ENCODE measurements around the gene ZNF32.

Gene ZNF32

DNA sequence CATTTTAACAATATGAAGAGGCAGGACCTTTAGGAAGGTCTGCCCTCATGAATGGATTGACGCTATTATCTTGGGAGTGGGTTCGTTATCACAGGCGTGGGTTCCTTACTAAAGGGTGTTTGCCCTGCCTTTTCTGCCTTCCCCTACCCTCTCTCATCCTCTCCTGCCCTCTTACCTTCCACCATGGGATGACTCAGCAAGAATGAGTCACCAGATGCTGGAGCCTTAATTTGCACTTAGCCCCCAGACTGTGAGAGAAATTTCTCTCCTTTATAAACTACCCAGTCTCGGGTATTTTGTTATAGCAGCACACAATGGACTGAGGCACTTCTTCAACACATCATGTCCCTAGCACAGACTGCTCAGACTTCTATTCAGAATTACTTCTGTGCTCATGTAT, 31.4 kb upstream of the ZNF32 start:
- H3K9ac ChIP-seq (ENCODE audit: low read length in 2 of 2), result no peak overlapping the region
- no peak overlapping the region for H3K4me3 ChIP-seq (ENCODE audit: low read length in 2 of 2)
- H3K27me3 ChIP-seq (ENCODE audit: control insufficient read depth in 1 of 2, insufficient read depth in 2 of 2, low read length in 2 of 2), result no peaks in the 10 kb centered on the region
- no peak overlapping the region for H3K27ac ChIP-seq (ENCODE audit: low read length)
- peaks cover 0 to 2% of the 10 kb centered on the region in 2 donors for H3K9me3 ChIP-seq (ENCODE audit: control insufficient read depth in 2 of 2, low read length in 2 of 2)
- no peaks in the 10 kb centered on the region for H3K36me3 ChIP-seq (ENCODE audit: control insufficient read depth in 2 of 2, insufficient read depth in 2 of 2, low read length in 2 of 2)
- H3K4me1 ChIP-seq (ENCODE audit: control insufficient read depth, insufficient read depth, low read length), result peaks cover 20% of the 10 kb centered on the region

DNA sequence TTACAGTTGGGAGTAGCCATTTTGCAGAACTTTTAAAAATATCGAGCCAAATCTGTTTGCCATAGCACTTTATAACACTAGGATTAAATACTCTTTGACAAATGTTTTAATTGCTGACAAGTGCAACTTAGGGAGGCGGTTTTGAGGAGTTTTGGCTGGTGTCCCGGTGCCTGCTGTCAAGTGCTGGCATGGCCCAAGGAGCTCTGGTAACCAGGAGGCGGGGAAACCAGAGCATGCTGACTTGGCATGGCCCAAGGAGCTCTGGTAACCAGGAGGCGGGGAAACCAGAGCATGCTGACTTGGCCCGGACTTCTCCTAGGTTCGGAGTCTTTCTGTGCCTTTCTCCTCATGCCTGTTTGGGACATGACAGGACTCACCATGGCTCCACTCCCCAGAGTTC, 30.8 kb upstream of the ZNF32 start:
- H3K9me3 ChIP-seq (ENCODE audit: control insufficient read depth in 2 of 2, low read length in 2 of 2), result peaks cover 0 to 2% of the 10 kb centered on the region in 2 donors
- no peak overlapping the region for H3K9ac ChIP-seq (ENCODE audit: low read length in 2 of 2)
- H3K27ac ChIP-seq (ENCODE audit: low read length), result no peak overlapping the region
- no peak overlapping the region for H3K4me3 ChIP-seq (ENCODE audit: low read length in 2 of 2)
- H3K27me3 ChIP-seq (ENCODE audit: control insufficient read depth in 1 of 2, insufficient read depth in 2 of 2, low read length in 2 of 2), result no peaks in the 10 kb centered on the region
- no peaks in the 10 kb centered on the region for H3K36me3 ChIP-seq (ENCODE audit: control insufficient read depth in 2 of 2, insufficient read depth in 2 of 2, low read length in 2 of 2)
- peaks cover 20% of the 10 kb centered on the region for H3K4me1 ChIP-seq (ENCODE audit: control insufficient read depth, insufficient read depth, low read length)

GRCh38 chr10:43678654-43679053, 30.0 kb upstream of the ZNF32 start:
- Histone ChIP-seq H3K4me3 (ENCODE audit: low read length in 2 of 2) (no peak overlapping the region), H3K27me3 (ENCODE audit: control insufficient read depth in 1 of 2, insufficient read depth in 2 of 2, low read length in 2 of 2) (no peaks in the 10 kb centered on the region), H3K27ac (ENCODE audit: low read length) (no peak overlapping the region), H3K4me1 (ENCODE audit: control insufficient read depth, insufficient read depth, low read length) (peaks cover 21% of the 10 kb centered on the region), H3K36me3 (ENCODE audit: control insufficient read depth in 2 of 2, insufficient read depth in 2 of 2, low read length in 2 of 2) (no peaks in the 10 kb centered on the region), H3K9me3 (ENCODE audit: control insufficient read depth in 2 of 2, low read length in 2 of 2) (peaks cover 0 to 2% of the 10 kb centered on the region in 2 donors), H3K9ac (ENCODE audit: low read length in 2 of 2) (no peak overlapping the region)

DNA sequence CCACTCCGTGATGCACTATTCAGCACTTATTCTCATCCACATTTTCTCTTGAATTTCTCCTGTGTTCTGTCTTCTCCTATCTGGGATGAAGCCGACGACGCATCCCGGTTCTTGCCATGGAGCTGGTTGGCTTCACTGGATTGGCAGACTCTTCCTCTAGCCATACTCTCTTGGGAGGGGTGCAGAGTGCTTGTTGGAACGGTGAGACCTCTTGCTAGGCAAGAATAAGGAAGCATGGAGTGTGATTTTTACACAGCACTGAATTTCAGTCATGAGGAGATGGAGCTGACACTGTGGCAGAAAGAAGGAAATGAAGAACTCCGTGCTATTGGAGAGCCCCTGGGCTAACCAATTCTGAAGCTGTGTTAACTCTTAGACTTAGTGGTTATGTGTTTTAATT, 28.2 kb upstream of the ZNF32 start:
- Histone ChIP-seq H3K36me3 (ENCODE audit: control insufficient read depth in 2 of 2, insufficient read depth in 2 of 2, low read length in 2 of 2) (no peaks in the 10 kb centered on the region), H3K27me3 (ENCODE audit: control insufficient read depth in 1 of 2, insufficient read depth in 2 of 2, low read length in 2 of 2) (no peaks in the 10 kb centered on the region), H3K4me1 (ENCODE audit: control insufficient read depth, insufficient read depth, low read length) (peaks cover 28% of the 10 kb centered on the region), H3K9ac (ENCODE audit: low read length in 2 of 2) (no peak overlapping the region), H3K9me3 (ENCODE audit: control insufficient read depth in 2 of 2, low read length in 2 of 2) (peaks cover 0 to 2% of the 10 kb centered on the region in 2 donors), H3K4me3 (ENCODE audit: low read length in 2 of 2) (no peak overlapping the region), H3K27ac (ENCODE audit: low read length) (no peak overlapping the region)

DNA sequence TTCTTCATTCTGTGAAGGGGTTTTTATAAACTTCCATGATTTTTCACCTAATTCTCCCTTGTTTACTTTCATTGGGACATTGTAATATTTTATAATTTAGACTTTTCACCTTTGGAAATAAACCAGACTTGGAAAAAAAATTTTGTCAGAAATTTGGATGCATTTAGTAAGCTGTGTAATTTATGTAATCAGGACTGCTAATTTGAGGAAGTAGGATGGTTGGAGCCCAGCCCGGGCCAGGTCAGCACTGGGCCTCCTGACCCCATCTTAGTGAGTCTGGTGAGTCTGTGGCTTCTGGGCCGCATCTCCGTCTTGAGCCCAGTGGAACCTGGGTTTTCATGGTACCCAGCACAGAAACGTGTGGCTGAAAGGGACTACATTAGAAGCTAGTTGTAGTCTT, 27.6 kb upstream of the ZNF32 start:
- Histone ChIP-seq H3K27me3 (ENCODE audit: control insufficient read depth in 1 of 2, insufficient read depth in 2 of 2, low read length in 2 of 2) (peaks cover under 1 to 1% of the 10 kb centered on the region in 2 donors), H3K4me1 (ENCODE audit: control insufficient read depth, insufficient read depth, low read length) (peaks cover 30% of the 10 kb centered on the region), H3K27ac (ENCODE audit: low read length) (no peak overlapping the region), H3K36me3 (ENCODE audit: control insufficient read depth in 2 of 2, insufficient read depth in 2 of 2, low read length in 2 of 2) (no peaks in the 10 kb centered on the region), H3K4me3 (ENCODE audit: low read length in 2 of 2) (no peak overlapping the region), H3K9ac (ENCODE audit: low read length in 2 of 2) (no peak overlapping the region), H3K9me3 (ENCODE audit: control insufficient read depth in 2 of 2, low read length in 2 of 2) (peaks cover 0 to 2% of the 10 kb centered on the region in 2 donors)

DNA sequence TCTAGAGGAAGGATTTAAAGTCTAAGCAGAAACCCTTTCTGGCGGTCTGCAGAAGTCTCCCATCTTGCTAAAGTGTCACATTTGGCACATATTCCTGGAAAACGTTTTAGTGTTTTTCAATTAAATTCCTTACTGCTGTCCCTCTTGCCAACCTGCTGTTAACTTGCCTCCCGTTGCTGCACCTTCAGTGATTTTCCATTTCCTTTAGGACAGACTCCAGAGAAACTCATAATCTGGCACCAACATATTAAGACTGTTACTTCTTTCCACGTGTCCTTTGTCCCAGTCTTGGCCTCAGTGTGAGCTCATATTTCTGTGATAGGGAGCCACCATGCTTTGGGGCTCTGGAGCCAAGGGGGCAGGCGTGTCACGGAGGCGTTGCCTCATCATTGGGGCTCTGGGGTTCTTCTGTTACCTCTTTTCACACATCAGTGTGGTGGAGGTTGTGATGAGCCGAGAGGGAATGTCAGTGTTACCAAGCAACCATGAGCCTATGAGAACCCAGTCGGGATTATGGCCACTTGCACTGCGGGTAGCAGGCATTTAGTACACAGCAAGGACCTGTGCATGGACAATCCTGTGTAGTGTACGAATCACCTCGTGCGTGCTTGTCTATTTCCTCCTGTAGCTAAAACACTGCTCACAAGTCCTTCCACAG, 26.0 kb upstream of the ZNF32 start:
- no peak overlapping the region for H3K27ac ChIP-seq (ENCODE audit: low read length)
- H3K9me3 ChIP-seq (ENCODE audit: control insufficient read depth in 2 of 2, low read length in 2 of 2), result peaks cover 0 to 2% of the 10 kb centered on the region in 2 donors
- peaks cover 6 to 8% of the 10 kb centered on the region in 2 donors for H3K27me3 ChIP-seq (ENCODE audit: control insufficient read depth in 1 of 2, insufficient read depth in 2 of 2, low read length in 2 of 2)
- no peaks in the 10 kb centered on the region for H3K36me3 ChIP-seq (ENCODE audit: control insufficient read depth in 2 of 2, insufficient read depth in 2 of 2, low read length in 2 of 2)
- peaks cover 22% of the 10 kb centered on the region for H3K4me1 ChIP-seq (ENCODE audit: control insufficient read depth, insufficient read depth, low read length)
- no peak overlapping the region for H3K9ac ChIP-seq (ENCODE audit: low read length in 2 of 2)
- H3K4me3 ChIP-seq (ENCODE audit: low read length in 2 of 2), result no peak overlapping the region

GRCh38 chr10:43673471-43673870, 24.8 kb upstream of the ZNF32 start:
- Histone ChIP-seq H3K27ac (ENCODE audit: low read length) (no peak overlapping the region), H3K9ac (ENCODE audit: low read length in 2 of 2) (no peak overlapping the region), H3K4me3 (ENCODE audit: low read length in 2 of 2) (no peak overlapping the region), H3K4me1 (ENCODE audit: control insufficient read depth, insufficient read depth, low read length) (peaks cover 15% of the 10 kb centered on the region), H3K27me3 (ENCODE audit: control insufficient read depth in 1 of 2, insufficient read depth in 2 of 2, low read length in 2 of 2) (peaks cover 11 to 17% of the 10 kb centered on the region in 2 donors), H3K36me3 (ENCODE audit: control insufficient read depth in 2 of 2, insufficient read depth in 2 of 2, low read length in 2 of 2) (no peaks in the 10 kb centered on the region), H3K9me3 (ENCODE audit: control insufficient read depth in 2 of 2, low read length in 2 of 2) (peaks cover 0 to 2% of the 10 kb centered on the region in 2 donors)

GRCh38 chr10:43671659-43672531, 23.2 kb upstream of the ZNF32 start:
- H3K27me3 ChIP-seq (ENCODE audit: control insufficient read depth in 1 of 2, insufficient read depth in 2 of 2, low read length in 2 of 2), result peaks cover 20 to 30% of the 10 kb centered on the region in 2 donors
- no peaks in the 10 kb centered on the region for H3K36me3 ChIP-seq (ENCODE audit: control insufficient read depth in 2 of 2, insufficient read depth in 2 of 2, low read length in 2 of 2)
- H3K9ac ChIP-seq (ENCODE audit: low read length in 2 of 2), result no peak overlapping the region
- peaks cover 15% of the 10 kb centered on the region for H3K4me1 ChIP-seq (ENCODE audit: control insufficient read depth, insufficient read depth, low read length)
- peaks cover 0 to 2% of the 10 kb centered on the region in 2 donors for H3K9me3 ChIP-seq (ENCODE audit: control insufficient read depth in 2 of 2, low read length in 2 of 2)
- no peak overlapping the region for H3K4me3 ChIP-seq (ENCODE audit: low read length in 2 of 2)
- H3K27ac ChIP-seq (ENCODE audit: low read length), result no peak overlapping the region

DNA sequence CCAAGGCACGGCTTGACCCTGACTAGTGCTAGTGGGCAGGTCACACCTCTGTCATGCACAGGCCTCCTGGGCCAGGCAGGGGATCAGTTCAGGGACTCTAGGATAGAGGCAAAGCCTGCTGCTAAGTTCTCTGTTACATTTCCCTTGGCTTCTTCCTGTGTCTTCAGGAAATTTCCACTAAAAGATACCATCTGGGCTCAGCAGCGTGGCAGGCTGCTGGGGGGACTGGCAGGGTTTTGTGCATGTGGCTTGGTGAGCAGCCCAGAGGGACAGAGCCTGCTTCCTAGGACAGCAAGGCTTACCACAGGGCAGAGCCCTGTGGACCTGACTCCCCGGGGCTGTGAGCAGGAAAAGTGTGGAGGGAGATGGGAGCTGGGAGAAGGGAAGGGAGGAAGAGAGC, 20.7 kb upstream of the ZNF32 start:
- Histone ChIP-seq H3K36me3 (ENCODE audit: control insufficient read depth in 2 of 2, insufficient read depth in 2 of 2, low read length in 2 of 2) (no peaks in the 10 kb centered on the region), H3K27ac (ENCODE audit: low read length) (no peak overlapping the region), H3K27me3 (ENCODE audit: control insufficient read depth in 1 of 2, insufficient read depth in 2 of 2, low read length in 2 of 2) (peaks cover 20 to 30% of the 10 kb centered on the region in 2 donors), H3K9ac (ENCODE audit: low read length in 2 of 2) (no peak overlapping the region), H3K4me1 (ENCODE audit: control insufficient read depth, insufficient read depth, low read length) (peaks cover 9% of the 10 kb centered on the region), H3K9me3 (ENCODE audit: control insufficient read depth in 2 of 2, low read length in 2 of 2) (no peaks in the 10 kb centered on the region), H3K4me3 (ENCODE audit: low read length in 2 of 2) (no peak overlapping the region)

- H3K9ac ChIP-seq (ENCODE audit: low read length in 2 of 2), result no peak overlapping the region
- H3K27me3 ChIP-seq (ENCODE audit: control insufficient read depth in 1 of 2, insufficient read depth in 2 of 2, low read length in 2 of 2), result peaks cover 20 to 30% of the 10 kb centered on the region in 2 donors
- H3K9me3 ChIP-seq (ENCODE audit: control insufficient read depth in 2 of 2, low read length in 2 of 2), result peaks cover 0 to 3% of the 10 kb centered on the region in 2 donors
- H3K27ac ChIP-seq (ENCODE audit: low read length), result no peak overlapping the region
- peaks cover 2% of the 10 kb centered on the region for H3K4me1 ChIP-seq (ENCODE audit: control insufficient read depth, insufficient read depth, low read length)
- H3K36me3 ChIP-seq (ENCODE audit: control insufficient read depth in 2 of 2, insufficient read depth in 2 of 2, low read length in 2 of 2), result no peaks in the 10 kb centered on the region
- H3K4me3 ChIP-seq (ENCODE audit: low read length in 2 of 2), result no peak overlapping the region
Measured at GRCh38 chr10:43667761-43668386, 19.2 kb upstream of the ZNF32 start.
